HFF-Myc (cell line): Measurements from ENCODE around the gene QKI.
A peak's percentile ranks its signal among the peaks of the same experiment; 100 is the strongest.

Experiments used
- DNase-seq: peaks from one replicate; pipeline ENCODE4 v3.0.0-alpha.2; 2011; ENCODE audit warnings: low read depth; ENCODE audit errors: extremely low read depth
- H3K4me3 ChIP-seq: replicated peaks from 2 replicates; pipeline ENCODE4 v1.5.1; 2011; ENCODE audit warnings: low read depth, mild to moderate bottlenecking, control low read depth, low read length
- CTCF ChIP-seq: IDR thresholded peaks from 2 replicates; pipeline ENCODE4 v1.5.1; 2012; ENCODE audit warnings: mild to moderate bottlenecking, low read depth, low read length, control low read depth; ENCODE audit errors: missing control alignments

Gene QKI

DNA sequence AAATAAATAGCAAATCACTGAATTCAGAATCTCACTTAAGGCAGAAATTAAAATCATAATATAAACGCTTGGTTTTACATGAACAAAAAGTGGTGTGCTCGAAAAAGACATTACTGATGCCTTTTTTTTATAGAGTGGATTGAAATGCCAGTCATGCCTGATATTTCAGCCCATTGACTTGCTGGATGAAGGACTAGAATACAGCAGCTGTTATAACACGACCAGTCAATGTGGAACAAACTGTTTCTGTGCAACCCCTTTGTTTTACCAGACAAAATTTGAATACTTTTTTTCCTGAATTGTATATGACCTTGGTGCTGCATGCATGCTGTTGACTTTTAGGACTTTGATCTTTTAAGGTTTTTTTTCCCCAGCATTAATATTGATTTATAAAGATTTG is 150.0 kb downstream of the QKI start:
- DNase-seq = no peak
- no peak overlapping the region for H3K4me3 ChIP-seq
- no peak for TF ChIP-seq CTCF

DNA sequence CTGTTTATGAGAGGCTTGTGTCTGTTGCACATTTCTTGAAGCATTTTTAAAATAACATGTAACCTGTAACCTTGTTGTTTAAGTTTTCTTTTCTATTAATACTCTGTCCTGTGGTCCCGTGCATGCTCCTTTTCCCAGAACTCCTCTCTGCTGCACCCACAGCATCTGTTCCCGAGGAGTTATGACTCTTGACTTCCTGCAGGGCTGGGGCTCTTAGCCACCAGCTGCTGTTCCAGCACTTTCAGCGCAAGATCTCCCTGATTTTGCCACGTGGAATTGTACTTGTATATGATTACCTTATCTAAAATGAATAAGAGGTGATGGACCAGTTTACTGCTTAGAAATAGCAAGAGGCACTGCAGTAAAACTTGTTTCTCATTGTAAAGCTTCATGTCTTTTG is 150.6 kb downstream of the QKI start:
- no peak overlapping the region for H3K4me3 ChIP-seq
- no peak for DNase-seq
- TF ChIP-seq CTCF = no peak

DNA sequence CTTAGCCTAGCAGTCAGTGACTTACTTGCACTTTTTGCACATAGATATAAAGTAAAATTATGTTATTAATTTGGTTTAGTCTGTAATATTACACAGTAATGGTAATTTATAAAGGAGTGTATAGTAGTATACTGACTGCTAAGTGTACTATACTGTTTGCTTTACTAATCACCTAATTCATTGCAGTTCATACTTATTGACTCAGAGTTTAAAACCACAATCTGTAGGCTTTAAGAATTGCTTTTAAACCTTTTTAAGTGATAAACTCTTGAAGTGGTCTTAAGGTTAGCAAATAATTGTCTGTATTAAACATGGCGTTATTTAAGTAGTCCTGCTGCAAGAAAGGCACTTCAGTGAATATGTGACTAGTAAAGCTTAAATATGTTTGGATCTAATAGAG is 151.5 kb downstream of the QKI start:
- H3K4me3 ChIP-seq = no peak overlapping the region
- no peak for DNase-seq
- TF ChIP-seq CTCF = no peak

- no peak for TF ChIP-seq CTCF
- no peak overlapping the region for H3K4me3 ChIP-seq
- DNase-seq = no peak
Measured at GRCh38 chr6:163568275-163568674, 153.8 kb downstream of the QKI start.

DNA sequence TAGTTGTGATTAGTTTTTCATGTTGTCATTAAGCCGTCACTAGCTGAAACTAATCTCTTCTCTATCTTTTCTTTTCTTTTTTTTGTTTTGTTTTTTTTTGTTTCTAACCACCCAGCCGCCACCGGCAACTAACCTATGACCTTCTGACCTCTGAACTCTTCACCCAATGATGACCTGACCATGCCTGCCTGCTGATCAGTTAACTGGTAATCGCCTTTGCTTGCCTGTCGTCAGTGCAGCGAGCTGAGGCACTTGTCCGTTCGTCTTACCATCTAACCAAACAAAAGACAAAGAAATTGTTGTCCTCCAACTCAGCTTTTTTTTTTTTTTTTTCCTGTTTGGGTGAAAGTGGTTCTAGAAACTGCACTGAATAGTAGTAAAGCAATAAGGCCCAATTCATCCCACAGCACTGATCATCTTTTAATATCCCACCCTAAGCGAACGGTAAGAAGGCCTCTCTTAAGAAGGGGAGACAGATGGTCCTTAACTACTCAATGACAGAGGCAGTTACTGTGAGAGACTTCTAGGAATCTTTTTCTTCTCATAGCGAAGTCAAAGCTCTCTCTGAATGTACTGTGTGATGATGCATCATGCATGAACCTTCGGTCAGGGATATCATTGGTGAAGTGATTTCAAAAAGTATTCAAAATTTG is 156.2 kb downstream of the QKI start:
- H3K4me3 ChIP-seq = no peak overlapping the region
- no peak for TF ChIP-seq CTCF
- DNase-seq = no peak

- no peak overlapping the region for H3K4me3 ChIP-seq
- no peak for TF ChIP-seq CTCF
- DNase-seq = no peak
Measured at GRCh38 chr6:163571730-163572129, 157.2 kb downstream of the QKI start.

- H3K4me3 ChIP-seq = no peak overlapping the region
- no peak for TF ChIP-seq CTCF
- DNase-seq = peak; percentile 17
Measured at GRCh38 chr6:163572612-163573011, 158.1 kb downstream of the QKI start.
